DMS53 treated with DMSO at 0.1 percent for 48 hours (cell line): Measurements from ENCODE around the gene KLF2.

Experiments
- DNase-seq: peaks from one replicate; lab custom pipeline; 2025; ENCODE audit not compliant: unreplicated experiment; lab: John Stamatoyannopoulos, UW

The KLF2 gene

GRCh38 chr19:16306728-16307402 is 17.8 kb upstream of the KLF2 start:
- no peak for DNase-seq

DNA sequence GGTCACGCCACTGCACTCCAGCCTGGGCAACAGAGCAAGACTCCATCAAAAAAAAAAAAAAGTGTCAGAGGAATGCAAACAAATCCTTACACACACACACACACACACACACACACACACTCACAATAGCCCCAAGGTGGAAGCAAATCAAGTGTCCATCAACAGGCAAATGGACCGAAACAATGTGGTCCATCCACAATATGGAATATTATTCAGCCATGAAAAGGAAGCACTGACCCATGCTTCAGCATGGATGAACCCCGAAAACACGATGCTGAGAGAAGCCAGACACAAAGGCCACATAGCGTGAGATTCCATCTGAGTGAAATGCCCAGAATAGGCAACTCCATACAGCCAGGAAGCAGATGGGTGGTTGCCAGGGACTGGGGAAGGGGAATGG is 16.5 kb upstream of the KLF2 start:
- no peak for DNase-seq

GRCh38 chr19:16309643-16310042 is 15.0 kb upstream of the KLF2 start:
- no peak for DNase-seq

DNA sequence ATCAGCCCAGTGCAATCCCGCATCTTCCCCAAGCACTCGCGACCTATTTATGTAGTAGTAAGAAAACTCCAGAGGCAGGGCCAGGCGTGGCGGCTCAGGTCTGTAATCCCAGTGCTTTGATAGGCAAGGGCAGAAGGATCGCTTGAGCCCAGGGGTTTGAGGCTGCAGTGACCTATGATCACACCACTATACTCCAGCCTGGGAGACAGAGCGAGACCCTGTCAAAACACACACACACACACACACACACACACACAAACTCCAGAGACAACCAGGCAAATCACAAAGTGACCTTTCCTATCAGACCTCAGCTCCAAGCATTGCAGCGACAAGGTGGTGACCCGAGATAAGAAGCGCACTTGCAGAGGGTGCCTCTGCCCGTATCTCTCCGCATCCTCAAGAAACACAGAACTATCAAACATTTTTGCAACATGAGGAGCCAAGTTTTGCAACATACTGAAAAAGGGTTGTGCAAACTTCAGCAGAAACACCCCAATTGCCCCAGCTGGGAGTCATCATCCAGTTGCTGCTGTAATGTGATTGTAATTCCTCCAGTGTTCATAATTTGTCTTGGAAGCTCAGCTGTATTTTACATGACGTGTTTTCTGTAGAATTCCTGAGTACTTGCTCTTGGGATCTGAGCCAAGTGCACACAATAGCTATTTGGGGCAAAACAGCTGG is 8.7 kb upstream of the KLF2 start:
- no peak for DNase-seq

- no peak for DNase-seq
Measured at GRCh38 chr19:16316506-16316882, 8.1 kb upstream of the KLF2 start.

DNA sequence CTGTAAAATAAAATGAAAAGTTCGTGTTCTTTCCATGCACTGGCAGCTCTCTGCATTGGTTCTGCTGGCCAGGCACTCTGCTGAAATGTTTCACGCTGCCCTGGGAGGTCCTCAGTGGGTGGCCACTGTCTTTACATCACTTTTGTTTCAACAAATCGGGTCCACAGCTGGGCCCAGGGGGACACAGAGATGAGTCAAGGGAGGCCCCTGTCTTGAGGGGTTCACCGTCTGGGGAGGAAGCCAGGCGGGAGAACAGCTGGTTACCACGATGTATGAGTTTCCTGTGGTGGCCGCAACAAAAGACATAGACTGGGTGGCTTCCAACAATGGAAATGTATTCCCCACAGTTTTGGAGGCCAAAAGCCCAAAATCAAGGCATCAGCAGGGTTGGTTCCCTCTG is 5.1 kb upstream of the KLF2 start:
- no peak for DNase-seq

- no peak for DNase-seq
Measured at GRCh38 chr19:16320987-16321386, 3.6 kb upstream of the KLF2 start.

- no peak for DNase-seq
Measured at GRCh38 chr19:16325161-16325527, 518 bp downstream of the KLF2 start.

DNA sequence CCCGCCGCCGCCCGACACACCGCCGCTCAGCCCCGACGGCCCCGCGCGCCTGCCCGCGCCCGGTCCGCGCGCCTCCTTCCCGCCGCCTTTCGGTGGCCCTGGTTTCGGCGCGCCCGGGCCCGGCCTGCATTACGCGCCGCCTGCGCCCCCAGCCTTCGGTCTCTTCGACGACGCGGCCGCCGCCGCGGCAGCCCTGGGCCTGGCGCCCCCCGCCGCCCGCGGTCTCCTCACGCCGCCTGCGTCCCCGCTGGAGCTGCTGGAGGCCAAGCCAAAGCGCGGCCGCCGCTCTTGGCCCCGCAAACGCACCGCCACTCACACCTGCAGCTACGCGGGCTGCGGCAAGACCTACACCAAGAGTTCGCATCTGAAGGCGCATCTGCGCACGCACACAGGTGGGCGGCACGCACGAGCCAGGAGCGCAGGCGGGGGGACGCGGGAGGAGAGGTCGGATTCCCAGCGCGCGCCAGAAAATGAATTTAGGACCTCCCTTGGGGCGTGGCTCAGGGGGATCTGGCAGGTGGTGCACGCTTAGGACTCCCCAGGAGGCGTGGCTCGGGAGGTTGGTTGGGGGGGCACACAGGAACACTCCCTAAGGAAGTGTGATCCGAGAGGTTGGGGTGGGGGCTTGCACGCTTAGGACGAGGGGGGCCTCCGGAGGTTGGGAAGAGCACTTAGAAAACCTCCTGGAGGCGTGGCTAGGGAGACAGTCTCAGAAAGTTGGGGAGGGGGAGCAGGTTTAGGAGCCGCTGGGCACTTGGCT is 1.2 kb downstream of the KLF2 start:
- DNase-seq, result no peak

DNA sequence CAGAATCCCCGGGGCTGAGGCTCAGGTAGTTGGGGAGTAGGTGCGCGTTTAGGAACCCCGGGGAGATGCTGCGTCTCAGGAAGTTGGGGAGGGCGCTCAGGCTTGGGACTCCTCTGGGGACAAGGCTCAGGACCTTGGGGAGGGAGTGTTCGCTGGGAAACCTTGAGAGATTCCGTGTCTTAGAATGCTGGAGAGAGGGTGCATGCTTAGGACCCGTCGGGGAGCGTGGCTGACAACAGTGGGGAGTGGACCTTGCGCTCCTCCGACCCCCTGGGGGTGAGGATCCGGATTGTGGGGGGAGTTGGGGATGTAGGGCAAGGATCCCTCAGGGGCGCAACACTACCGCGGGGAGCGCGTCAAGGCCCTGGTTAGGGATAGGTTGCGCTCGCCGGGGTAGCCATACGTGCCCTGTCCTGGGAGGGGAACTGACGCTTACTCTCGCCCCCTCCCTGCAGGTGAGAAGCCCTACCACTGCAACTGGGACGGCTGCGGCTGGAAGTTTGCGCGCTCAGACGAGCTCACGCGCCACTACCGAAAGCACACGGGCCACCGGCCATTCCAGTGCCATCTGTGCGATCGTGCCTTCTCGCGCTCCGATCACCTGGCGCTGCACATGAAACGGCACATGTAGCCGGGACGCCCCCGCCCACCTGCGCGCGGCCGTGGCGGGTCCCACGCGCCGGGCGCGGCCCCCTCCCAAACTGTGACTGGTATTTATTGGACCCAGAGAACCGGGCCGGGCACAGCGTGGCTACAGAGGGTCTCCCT is 2.0 kb downstream of the KLF2 start:
- DNase-seq, result no peak

DNA sequence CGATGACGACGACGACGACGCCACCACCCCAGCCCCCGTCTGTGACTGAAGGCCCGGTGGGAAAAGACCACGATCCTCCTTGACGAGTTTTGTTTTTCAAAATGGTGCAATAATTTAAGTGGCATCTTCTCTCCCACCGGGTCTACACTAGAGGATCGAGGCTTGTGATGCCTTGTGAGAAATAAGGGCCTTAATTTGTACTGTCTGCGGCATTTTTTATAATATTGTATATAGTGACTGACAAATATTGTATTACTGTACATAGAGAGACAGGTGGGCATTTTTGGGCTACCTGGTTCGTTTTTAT is 2.5 kb downstream of the KLF2 start:
- DNase-seq, result no peak

GRCh38 chr19:16327501-16327900 is 2.9 kb downstream of the KLF2 start:
- DNase-seq, result no peak

- DNase-seq, result no peak
Measured at GRCh38 chr19:16327911-16328823, 3.5 kb downstream of the KLF2 start.

- DNase-seq, result no peak
Measured at GRCh38 chr19:16328824-16329482, 4.3 kb downstream of the KLF2 start.

- DNase-seq, result peak; percentile 44
Measured at GRCh38 chr19:16330368-16330801, 5.8 kb downstream of the KLF2 start.

DNA sequence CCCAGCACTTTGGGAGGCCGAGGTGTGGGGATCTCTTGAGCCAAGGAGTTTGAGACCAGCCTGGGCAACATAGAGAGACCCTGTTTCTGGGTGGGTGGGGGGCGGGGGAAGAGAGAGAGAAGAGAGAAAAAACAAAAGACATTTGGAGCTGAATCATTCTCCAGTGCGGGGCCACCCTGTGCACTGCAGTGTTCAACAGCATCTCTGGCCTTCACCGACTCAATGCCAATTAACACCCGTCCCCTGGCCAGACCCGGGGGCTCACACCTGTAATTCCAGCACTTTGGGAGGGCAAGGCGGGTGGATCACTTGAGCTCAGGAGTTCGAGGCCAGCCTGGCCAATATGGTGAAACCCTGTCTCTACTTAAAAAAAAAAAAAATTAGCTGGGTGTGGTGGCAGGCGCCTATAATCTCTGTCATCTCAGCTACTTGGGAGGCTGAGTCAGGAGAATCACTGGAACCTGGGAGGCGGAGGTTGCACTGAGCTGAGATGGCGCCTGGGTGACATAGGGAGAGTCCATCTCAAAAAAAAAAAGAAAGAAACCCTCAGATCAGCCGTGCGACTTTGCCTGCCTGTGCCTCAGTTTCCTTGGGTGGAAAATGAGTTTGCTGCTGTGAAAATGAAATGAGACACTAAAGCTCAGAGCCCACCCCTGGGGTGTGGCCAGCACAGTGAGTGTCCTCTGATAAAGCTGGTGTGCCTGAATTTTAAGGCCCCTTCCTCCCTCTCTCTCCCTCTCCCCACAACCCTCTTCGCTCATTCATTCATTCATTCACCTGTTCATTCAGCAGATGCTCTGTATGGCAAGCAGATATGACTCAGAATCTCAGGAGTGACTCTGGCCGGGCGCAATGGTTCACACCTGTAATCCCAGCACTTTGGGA is 6.4 kb downstream of the KLF2 start:
- DNase-seq, result no peak

DNA sequence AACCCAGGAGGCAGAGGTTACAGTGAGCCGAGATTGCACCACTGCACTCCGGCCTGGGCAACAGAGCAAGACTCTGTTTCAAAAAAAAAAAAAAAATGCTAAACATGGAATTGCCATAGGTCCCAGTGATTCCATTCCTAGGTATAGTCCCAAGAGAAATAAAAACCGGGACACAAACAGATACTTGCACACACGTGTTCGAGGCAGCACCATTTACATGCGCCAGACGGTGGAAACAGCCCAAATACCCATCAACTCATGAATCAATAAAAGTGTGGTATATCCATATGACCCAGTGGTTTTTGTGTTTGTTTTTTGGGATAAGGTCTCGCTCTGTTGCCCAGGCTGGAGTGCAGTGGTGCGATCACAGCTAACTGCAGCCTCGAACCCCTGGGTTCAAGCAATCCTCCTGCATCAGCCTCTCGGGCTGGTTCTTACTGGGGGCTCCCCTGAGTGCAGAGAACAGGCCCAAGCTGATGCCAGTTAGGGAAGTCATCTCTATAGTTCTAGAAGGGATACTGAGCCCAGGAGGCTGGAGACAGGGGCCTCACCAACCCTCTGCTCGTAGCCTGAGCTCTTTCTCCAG is 8.5 kb downstream of the KLF2 start:
- DNase-seq, result no peak

- DNase-seq, result no peak
Measured at GRCh38 chr19:16334411-16334810, 9.8 kb downstream of the KLF2 start.

- DNase-seq, result no peak
Measured at GRCh38 chr19:16335226-16335625, 10.6 kb downstream of the KLF2 start.
